Activated CD8-positive, alpha-beta T cell treated with anti-CD3 and anti-CD28 coated beads for 36 hours (primary cell): ENCODE results near the gene GFOD2. TPM values are rescaled to one million over a fixed set of nuclear protein-coding genes. Genes with fewer than 3 reads are reported as not detected.

Experiments
- ATAC-seq: fragments of 200-7000 bp; cut with Tn5 transposase; one replicate; pipeline ENCODE4 v1.10.0; 2021; ENCODE audit warnings: mild to moderate bottlenecking, moderate library complexity
- CTCF ChIA-PET: fragments of 350-600 bp; sonication (Branson Sonifier 250); formaldehyde crosslinking; loops from one replicate; lab custom pipeline; 2021; ENCODE audit warnings: antibody characterized with exemption; lab: Charles Lee
- POLR2A ChIA-PET: fragments of 350-600 bp; sonication (Branson Sonifier 250); formaldehyde crosslinking; loops from one replicate; lab custom pipeline; 2021; ENCODE audit warnings: antibody characterized with exemption; lab: Charles Lee
- DNase-seq: peaks from one replicate; pipeline ENCODE4 v3.0.0-alpha.2; 2020
- H3K27ac Mint-ChIP-seq: one replicate; pipeline ENCODE4 v1.8.0; 2021; ENCODE audit warnings: mild to moderate bottlenecking, mixed read lengths
- H3K27me3 Mint-ChIP-seq: one replicate; pipeline ENCODE4 v1.8.0; 2021; ENCODE audit warnings: mixed read lengths
- H3K36me3 Mint-ChIP-seq: one replicate; pipeline ENCODE4 v1.8.0; 2021; ENCODE audit warnings: low read depth, mixed read lengths
- H3K4me1 Mint-ChIP-seq: one replicate; pipeline ENCODE4 v1.8.0; 2021; ENCODE audit warnings: low read depth, mixed read lengths
- H3K4me3 Mint-ChIP-seq: one replicate; pipeline ENCODE4 v1.8.0; 2021; ENCODE audit warnings: mild to moderate bottlenecking, moderate library complexity, mixed read lengths
- H3K9me3 Mint-ChIP-seq: one replicate; pipeline ENCODE4 v1.8.0; 2021; ENCODE audit warnings: mixed read lengths
- CTCF ChIP-seq: fragments of 200-600 bp; IDR thresholded peaks from one replicate; pipeline ENCODE4 v1.8.0; 2022; ENCODE audit warnings: antibody characterized with exemption, mild to moderate bottlenecking
- intact Hi-C: fragments of 100-400 bp; cut with micrococcal nuclease; formaldehyde crosslinking; loops from one replicate; pipeline ENCODE4 v1.10.0; 2022
- total RNA-seq, 2 experiments: library from RNA; stranded (reverse); gene quantifications; one replicate each; pipeline ENCODE4 v1.2.3, GENCODE V29; 2021

Gene GFOD2
- total RNA-seq, 2 experiments from 2014 or later: 11.6 to 14.1 TPM

GRCh38 chr16:67666559-67667452 is 52.3 kb downstream of the GFOD2 start, which contains the start of the genes C16orf86 and ENKD1:
C16orf86 (plus strand) TSS chr16:67666814; CDS start chr16:67666971, 157 bp downstream.
ENKD1 (minus strand) TSS chr16:67666750; CDS start chr16:67666442, 308 bp downstream.
- ChIA-PET POLR2A (interaction anchor here (1.0 to 3.4 kb wide), 5 partner anchors 13 to 129 kb away, joined by 3 to 14 read pairs (median 5); partner anchors contain the start of genes CARMIL2 and CTCF), CTCF (interaction anchor here (0.6 to 14.7 kb wide), 25 partner anchors 8 to 274 kb away, joined by 3 to 154 read pairs (median 4); partner anchors contain the start of genes ATP6V0D1, CARMIL2, CTCF and GFOD2)
- intact Hi-C loops: loop anchor here (10.0 kb wide), 1 partner anchor 268 kb away; the partner anchor contains the start of genes CTRL and PSMB10
- no peaks in the 10 kb centered on the region for H3K27me3 Mint-ChIP-seq
- TF ChIP-seq CTCF: no peak
- H3K36me3 Mint-ChIP-seq: peaks cover 3% of the 10 kb centered on the region
- H3K4me3 Mint-ChIP-seq: peak within 1 kb of the TSS; percentile 80
- H3K27ac Mint-ChIP-seq: peak within 1 kb of the TSS; percentile 73
- peak; percentile 68 for ATAC-seq
- peak; percentile 87 for DNase-seq
- peaks cover 13% of the 10 kb centered on the region for H3K4me1 Mint-ChIP-seq
- H3K9me3 Mint-ChIP-seq: no peaks in the 10 kb centered on the region

GRCh38 chr16:67666032-67666551 is 53.0 kb downstream of the GFOD2 start:
- Mint-ChIP-seq H3K27me3 (no peaks in the 10 kb centered on the region), H3K36me3 (peaks cover 3% of the 10 kb centered on the region)

GRCh38 chr16:67665598-67665997 is 53.5 kb downstream of the GFOD2 start:
- Mint-ChIP-seq H3K4me1 (peaks cover 19% of the 10 kb centered on the region), H3K4me3 (peak overlapping the region; percentile 76), H3K9me3 (no peaks in the 10 kb centered on the region), H3K36me3 (peaks cover 3% of the 10 kb centered on the region), H3K27ac (no peak overlapping the region), H3K27me3 (no peaks in the 10 kb centered on the region)
- POLR2A ChIA-PET: interaction anchor here (0.5 to 3.4 kb wide), 5 partner anchors 13 to 128 kb away, joined by 3 to 14 read pairs (median 4); partner anchors contain the start of gene CARMIL2
- intact Hi-C loops: loop anchor here (10.0 kb wide), 1 partner anchor 269 kb away; the partner anchor contains the start of genes CTRL and PSMB10
- CTCF ChIA-PET: interaction anchor here (0.7 to 14.7 kb wide), 6 partner anchors 21 to 151 kb away, joined by 3 to 154 read pairs (median 14); partner anchors contain the start of genes CARMIL2 and CTCF
- DNase-seq: no peak
- no peak for ATAC-seq
- TF ChIP-seq CTCF: no peak

More at GRCh38 chr16:67666032-67666551, 53.0 kb downstream of the GFOD2 start:
- POLR2A ChIA-PET: interaction anchor here (1.3 to 3.4 kb wide), 3 partner anchors 17 to 129 kb away, joined by 4 to 14 read pairs (median 5); partner anchors contain the start of gene CARMIL2
- CTCF ChIA-PET: interaction anchor here (1.0 to 14.7 kb wide), 9 partner anchors 21 to 185 kb away, joined by 3 to 154 read pairs (median 17); partner anchors contain the start of genes ATP6V0D1, CARMIL2 and CTCF
- TF ChIP-seq CTCF: no peak
- intact Hi-C loops: loop anchor here (10.0 kb wide), 1 partner anchor 269 kb away; the partner anchor contains the start of genes CTRL and PSMB10
- Mint-ChIP-seq H3K9me3 (no peaks in the 10 kb centered on the region), H3K4me1 (peaks cover 19% of the 10 kb centered on the region), H3K4me3 (peak overlapping the region; percentile 80), H3K27ac (peak overlapping the region; percentile 55)
- DNase-seq: peak; percentile 33
- peak; percentile 12 for ATAC-seq

- Mint-ChIP-seq H3K27ac (no peak overlapping the region), H3K4me1 (peaks cover 19% of the 10 kb centered on the region), H3K36me3 (peaks cover 3% of the 10 kb centered on the region), H3K4me3 (peak overlapping the region; percentile 15), H3K9me3 (no peaks in the 10 kb centered on the region), H3K27me3 (no peaks in the 10 kb centered on the region)
- DNase-seq: no peak
- POLR2A ChIA-PET: interaction anchor here (0.5 to 3.4 kb wide), 4 partner anchors 12 to 102 kb away, joined by 3 to 14 read pairs (median 4); partner anchors contain the start of gene CARMIL2
- no peak for ATAC-seq
- no peak for TF ChIP-seq CTCF
- intact Hi-C loops: loop anchor here (10.0 kb wide), 1 partner anchor 270 kb away; the partner anchor contains the start of genes CTRL and PSMB10
- CTCF ChIA-PET: interaction anchor here (0.6 to 14.7 kb wide), 7 partner anchors 20 to 184 kb away, joined by 3 to 154 read pairs (median 4); partner anchors contain the start of genes ATP6V0D1, CARMIL2, CTCF and RIPOR1
These were observed 54.2 kb downstream of the GFOD2 start for GRCh38 chr16:67664871-67665270.
